Kidney tubule cell (primary cell): Measurements from ENCODE around the gene SOD2.
A peak's percentile ranks its signal among the peaks of the same experiment; 100 is the strongest.
"Not testable (repeated sequence)": the region's sequence is repeated elsewhere in the genome, so short reads cannot be mapped to it uniquely, and the experiment has no call there.

Experiments used
- DNase-seq: peaks from one replicate; pipeline ENCODE4 v3.0.0-alpha.2; 2018; ENCODE audit warnings: low spot score

SOD2 gene

DNA sequence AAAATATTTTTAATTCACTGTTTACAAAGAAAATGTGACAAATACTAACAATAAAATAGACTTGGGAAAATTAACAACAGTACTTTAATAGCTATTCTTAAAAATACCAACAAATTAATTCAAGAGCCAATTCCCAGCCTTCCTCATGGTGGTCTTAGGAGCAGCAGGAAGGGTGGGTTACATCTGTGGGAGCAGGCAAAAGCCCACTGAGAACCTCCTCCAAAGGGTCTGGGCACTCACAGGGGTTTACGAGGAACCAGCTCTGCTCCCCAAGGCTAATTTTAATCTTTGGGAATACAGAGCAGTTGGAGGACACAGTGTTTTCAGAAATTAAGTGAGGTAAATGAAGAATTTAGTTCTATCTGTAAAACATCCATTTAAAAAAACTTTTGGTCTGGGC lies 10.2 kb downstream of the SOD2 start:
- no peak for DNase-seq

GRCh38 chr6:159682295-159682694 lies 10.7 kb downstream of the SOD2 start:
- no peak for DNase-seq

DNA sequence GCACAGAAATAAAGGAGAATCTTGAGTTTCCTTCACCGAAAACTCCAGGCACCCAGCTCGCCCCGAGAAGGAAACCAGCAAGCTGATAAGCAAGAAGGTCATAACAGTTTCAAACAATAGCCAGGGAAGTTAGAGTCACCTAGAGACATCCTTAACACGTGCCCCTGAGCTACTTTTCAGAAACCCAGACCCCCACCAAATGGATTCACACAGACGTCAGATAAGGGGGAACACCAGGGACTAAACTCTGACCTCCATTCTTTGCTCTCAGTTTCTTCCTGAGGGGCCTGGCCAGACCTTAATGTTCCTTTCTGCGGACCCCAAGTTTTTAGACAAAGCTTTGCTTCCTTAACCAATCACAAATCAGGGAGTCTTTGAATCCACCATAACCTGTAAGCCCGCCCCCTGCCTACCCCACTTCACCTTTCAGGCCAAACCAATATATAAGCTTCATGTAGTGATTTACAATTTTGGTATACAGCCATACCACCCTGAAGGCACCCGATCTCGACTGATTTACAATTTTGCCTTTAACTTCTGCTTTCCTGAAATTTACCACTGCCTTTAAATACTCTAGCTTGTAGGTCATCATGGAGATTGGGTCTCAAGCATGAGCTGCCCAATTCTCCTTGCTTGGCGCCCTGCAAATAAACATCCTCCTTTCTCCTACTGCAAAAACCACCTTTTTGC lies 11.7 kb downstream of the SOD2 start:
- no peak for DNase-seq

GRCh38 chr6:159680104-159680503 lies 12.9 kb downstream of the SOD2 start:
- no peak for DNase-seq

DNA sequence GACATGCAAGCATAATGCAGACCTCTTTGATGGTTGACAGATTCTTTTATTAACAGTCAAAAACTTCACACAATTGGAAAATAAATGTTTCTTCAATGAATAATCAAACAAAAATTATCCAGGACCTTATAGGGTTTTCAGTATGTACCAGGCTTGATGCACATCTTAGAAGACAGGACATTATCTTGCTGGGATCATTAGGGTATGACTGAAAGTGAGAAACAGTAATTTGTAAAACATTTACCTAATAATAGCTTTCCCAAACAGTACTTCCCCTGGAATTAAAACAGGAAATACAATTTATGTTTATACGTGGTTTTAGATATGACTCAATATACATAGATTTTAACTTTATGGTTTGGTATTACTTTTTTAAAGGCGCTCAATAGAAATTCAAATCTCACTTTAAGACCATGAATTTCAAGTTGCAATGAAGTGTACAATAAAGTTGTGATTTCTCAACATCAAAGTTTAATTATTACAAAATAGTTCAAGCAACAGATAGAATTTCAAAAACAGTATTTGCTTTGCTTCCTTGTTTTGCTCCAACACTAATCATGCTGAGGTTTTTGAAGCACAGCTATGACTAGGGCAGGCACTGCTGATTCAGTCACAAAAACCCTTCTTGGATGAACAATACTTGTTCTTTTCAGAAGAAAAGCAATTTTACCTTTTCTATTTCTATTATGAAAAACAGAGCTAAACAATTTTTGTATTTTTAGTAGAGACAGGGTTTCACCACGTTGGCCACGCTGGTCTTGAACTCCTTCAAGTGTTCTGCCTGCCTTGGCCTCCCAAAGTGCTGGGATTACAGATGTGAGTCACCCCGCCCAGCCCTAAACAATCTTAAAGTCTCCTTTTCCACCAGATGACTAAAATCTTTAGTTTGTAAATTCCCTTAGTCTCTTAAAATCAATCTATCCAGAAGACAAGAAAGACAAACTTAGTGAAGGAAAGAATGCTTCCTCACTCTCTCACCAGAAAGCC lies 13.7 kb downstream of the SOD2 start:
- peak; percentile 40 for DNase-seq

DNA sequence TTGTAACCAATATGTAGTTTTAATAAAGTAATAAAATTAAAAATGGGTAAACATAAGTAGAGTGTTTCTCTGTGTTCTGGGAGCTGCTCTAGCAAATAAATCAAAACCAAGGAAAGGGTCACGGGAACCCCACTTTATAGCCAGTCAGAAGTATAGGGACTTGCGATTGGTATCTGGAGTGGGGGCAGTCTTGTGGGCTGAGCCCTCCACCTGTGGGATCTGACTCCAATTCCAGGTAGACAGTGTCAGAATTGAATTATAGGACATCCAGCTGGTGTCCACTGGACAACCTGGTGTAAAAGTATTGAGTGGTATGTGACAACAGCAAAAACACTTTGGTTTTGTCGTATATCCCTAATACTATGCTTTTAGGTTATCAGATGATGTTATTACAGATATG lies 14.5 kb downstream of the SOD2 start:
- no peak for DNase-seq

- no peak for DNase-seq
Measured at GRCh38 chr6:159677506-159678165, 15.4 kb downstream of the SOD2 start.

DNA sequence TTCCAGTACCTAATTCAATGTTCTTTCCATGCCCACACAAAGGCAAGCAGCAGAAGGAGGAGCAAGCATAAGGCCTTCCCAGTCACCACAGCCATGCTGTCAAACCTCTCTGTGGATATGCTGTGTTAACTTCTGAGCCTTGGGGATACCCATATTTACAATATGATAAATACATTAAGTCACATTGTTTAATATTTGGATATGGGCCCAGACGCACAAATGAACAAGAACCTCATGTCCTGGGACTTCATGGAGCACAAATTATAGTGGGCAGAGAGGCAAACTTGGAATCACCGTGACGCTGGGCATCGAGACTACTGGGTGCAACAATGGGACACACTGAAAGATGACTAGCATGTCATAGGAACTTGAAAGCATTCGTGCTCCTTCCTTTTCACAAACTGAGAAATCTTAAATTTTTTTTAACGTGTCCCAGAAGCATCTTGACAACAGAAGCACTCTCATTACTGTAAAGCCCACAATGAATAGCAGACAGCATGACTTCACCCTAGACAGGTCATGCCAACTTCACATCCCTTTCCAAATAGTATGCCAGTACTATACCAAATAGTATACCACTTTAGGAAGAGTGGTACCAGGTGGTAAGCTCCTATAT lies 16.0 kb downstream of the SOD2 start:
- peak; percentile 31 for DNase-seq

GRCh38 chr6:159676236-159676635 lies 16.8 kb downstream of the SOD2 start:
- not testable (repeated sequence) for DNase-seq

DNA sequence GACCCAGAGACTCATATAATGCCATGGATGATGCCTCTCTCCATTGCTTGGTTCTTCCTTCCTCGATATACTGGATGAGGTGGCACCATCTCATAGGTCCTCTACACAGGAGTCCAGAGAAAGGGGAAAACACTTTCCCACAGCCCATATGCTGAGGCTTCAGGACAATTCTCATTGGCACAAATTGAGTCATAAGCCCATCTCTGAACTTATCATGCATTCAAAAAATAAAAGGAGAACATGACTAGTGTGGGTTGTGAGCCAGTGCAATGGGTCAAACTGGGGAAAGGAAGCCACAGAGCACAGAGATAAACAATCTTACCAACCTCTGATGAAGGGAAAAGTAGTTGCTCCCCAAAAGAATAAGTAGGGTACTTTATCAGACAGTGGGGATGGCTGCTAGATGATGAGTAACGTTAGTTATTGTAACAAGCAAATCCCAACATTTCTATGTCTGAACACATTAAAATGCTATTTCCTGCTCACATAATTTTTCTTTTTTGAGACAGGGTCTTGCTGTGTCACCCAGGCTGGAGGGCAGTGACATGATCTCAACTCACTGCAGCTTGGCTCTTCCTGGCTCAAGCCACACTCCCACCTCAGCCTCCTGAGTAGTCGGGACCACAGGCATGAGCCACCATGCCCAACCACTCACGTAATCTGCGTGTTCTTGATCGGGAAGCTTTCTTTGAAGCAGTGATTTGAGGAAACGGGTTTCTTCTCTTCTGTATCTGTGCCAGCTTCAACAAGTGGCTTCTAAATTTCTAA lies 27.0 kb downstream of the SOD2 start:
- DNase-seq, result no peak

DNA sequence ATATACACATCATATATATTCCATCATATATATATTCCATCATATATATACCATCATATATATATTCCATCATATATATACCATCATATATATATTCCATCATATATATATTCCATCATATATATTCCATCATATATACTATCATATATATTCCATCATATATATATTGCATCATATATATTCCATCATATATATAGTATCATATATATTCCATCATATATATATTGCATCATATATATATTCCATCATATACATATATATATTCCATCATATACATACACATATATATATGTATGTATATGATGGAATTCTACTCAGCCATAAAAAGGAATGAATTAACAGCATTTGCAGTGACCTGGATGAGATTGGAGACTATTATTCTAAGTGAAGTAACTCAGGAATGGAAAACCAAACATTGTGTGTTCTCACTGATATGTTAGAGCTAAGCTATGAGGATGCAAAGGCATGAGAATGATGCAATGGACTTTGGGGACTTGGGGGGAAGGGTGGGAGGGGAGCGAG lies 29.6 kb downstream of the SOD2 start:
- not testable (repeated sequence) for DNase-seq

- DNase-seq, result not testable (repeated sequence)
Measured at GRCh38 chr6:159661977-159662376, 31.1 kb downstream of the SOD2 start.

GRCh38 chr6:159655409-159655988 lies 37.5 kb downstream of the SOD2 start:
- no peak for DNase-seq

GRCh38 chr6:159654483-159655098 lies 38.5 kb downstream of the SOD2 start:
- DNase-seq, result peak; percentile 67

GRCh38 chr6:159650314-159650713 lies 42.7 kb downstream of the SOD2 start:
- no peak for DNase-seq

DNA sequence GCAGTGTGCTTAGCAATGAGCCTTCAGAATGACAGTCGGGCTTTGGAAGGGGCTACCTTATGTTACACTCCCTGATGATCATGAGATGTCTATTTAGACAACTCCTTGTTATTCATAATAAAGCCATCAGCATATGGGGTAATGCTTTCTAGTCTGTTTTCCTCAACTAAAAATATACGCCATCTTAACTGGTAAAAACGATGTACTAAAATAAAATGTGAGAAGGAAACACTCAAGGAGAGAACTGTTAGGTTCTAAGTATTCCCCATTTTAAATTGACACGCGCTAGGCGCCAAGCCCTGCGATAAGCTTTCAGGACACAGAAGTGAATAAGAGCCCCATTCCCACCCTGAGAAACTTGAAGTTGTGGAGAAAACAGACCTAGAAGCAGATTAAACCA lies 43.6 kb downstream of the SOD2 start:
- no peak for DNase-seq

GRCh38 chr6:159646733-159647132 lies 46.3 kb downstream of the SOD2 start:
- DNase-seq, result peak; percentile 93

GRCh38 chr6:159646116-159646515 lies 46.9 kb downstream of the SOD2 start:
- DNase-seq, result no peak

- DNase-seq, result no peak
Measured at GRCh38 chr6:159645640-159646039, 47.4 kb downstream of the SOD2 start.
